HL-60 (cell line): ENCODE measurements around the gene HAUS8.

Experiments used
- TF ChIP-seq, protein P1 (sequence below): IDR thresholded peaks from one replicate; pipeline ENCODE4 v1.5.1; 2011; ENCODE audit warnings: low read length, control low read depth, inconsistent platforms; ENCODE audit not compliant: insufficient read depth
- TF ChIP-seq, protein P2 (sequence below): IDR thresholded peaks from 2 replicates; pipeline ENCODE4 v1.6.1; 2012; ENCODE audit warnings: low read depth; ENCODE audit not compliant: insufficient replicate concordance

DNA sequence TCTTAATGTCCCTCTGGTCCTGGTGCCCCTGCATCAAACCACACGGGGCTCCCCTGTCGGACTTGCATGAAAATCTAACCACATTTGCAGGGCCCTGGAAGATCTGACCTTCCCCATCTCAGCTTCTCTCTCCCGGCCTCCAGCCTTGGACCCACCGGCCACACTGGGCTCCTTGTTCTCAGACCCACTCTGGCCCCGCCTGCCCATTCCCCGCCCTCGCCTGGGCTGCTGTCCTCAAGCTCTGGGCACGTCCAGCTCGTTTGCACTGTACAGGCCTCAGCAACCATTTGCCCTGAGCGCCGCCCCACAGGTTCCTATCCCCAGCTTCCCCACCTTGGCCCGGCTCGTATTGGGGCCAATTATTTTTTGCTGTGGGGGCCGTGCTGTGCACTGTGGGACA lies 10.9 kb upstream of the HAUS8 start:
- TF ChIP-seq, protein P1, sequence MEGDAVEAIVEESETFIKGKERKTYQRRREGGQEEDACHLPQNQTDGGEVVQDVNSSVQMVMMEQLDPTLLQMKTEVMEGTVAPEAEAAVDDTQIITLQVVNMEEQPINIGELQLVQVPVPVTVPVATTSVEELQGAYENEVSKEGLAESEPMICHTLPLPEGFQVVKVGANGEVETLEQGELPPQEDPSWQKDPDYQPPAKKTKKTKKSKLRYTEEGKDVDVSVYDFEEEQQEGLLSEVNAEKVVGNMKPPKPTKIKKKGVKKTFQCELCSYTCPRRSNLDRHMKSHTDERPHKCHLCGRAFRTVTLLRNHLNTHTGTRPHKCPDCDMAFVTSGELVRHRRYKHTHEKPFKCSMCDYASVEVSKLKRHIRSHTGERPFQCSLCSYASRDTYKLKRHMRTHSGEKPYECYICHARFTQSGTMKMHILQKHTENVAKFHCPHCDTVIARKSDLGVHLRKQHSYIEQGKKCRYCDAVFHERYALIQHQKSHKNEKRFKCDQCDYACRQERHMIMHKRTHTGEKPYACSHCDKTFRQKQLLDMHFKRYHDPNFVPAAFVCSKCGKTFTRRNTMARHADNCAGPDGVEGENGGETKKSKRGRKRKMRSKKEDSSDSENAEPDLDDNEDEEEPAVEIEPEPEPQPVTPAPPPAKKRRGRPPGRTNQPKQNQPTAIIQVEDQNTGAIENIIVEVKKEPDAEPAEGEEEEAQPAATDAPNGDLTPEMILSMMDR = no peak
- TF ChIP-seq, protein P2, sequence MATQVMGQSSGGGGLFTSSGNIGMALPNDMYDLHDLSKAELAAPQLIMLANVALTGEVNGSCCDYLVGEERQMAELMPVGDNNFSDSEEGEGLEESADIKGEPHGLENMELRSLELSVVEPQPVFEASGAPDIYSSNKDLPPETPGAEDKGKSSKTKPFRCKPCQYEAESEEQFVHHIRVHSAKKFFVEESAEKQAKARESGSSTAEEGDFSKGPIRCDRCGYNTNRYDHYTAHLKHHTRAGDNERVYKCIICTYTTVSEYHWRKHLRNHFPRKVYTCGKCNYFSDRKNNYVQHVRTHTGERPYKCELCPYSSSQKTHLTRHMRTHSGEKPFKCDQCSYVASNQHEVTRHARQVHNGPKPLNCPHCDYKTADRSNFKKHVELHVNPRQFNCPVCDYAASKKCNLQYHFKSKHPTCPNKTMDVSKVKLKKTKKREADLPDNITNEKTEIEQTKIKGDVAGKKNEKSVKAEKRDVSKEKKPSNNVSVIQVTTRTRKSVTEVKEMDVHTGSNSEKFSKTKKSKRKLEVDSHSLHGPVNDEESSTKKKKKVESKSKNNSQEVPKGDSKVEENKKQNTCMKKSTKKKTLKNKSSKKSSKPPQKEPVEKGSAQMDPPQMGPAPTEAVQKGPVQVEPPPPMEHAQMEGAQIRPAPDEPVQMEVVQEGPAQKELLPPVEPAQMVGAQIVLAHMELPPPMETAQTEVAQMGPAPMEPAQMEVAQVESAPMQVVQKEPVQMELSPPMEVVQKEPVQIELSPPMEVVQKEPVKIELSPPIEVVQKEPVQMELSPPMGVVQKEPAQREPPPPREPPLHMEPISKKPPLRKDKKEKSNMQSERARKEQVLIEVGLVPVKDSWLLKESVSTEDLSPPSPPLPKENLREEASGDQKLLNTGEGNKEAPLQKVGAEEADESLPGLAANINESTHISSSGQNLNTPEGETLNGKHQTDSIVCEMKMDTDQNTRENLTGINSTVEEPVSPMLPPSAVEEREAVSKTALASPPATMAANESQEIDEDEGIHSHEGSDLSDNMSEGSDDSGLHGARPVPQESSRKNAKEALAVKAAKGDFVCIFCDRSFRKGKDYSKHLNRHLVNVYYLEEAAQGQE = no peak
